Right renal pelvis (tissue), 4 donors: ENCODE results near the gene IL1RL1. TPM values are rescaled to one million over a fixed set of nuclear protein-coding genes. Genes with fewer than 3 reads are reported as not detected.

Source experiments
- DNase-seq, 4 donors: peaks; one replicate each; pipeline ENCODE4 v3.0.0-alpha.2; 2013; ENCODE audit warnings: low read depth in 4 of 4, low spot score in 3 of 4, missing footprints in 1 of 4
- polyA plus RNA-seq, 4 donors: library from polyadenylated mRNA; unstranded; fragments of 120-200 nt; gene quantifications; one replicate each; pipeline ENCODE4 v1.2.1, GENCODE V29; 2013; ENCODE audit not compliant: insufficient read length in 4 of 4

Gene IL1RL1
- polyA plus RNA-seq: 1 to 10 TPM in 1 of 4 donors, under 1 TPM in 3; 0.40 to 1.3 (median 0.64) TPM

DNA sequence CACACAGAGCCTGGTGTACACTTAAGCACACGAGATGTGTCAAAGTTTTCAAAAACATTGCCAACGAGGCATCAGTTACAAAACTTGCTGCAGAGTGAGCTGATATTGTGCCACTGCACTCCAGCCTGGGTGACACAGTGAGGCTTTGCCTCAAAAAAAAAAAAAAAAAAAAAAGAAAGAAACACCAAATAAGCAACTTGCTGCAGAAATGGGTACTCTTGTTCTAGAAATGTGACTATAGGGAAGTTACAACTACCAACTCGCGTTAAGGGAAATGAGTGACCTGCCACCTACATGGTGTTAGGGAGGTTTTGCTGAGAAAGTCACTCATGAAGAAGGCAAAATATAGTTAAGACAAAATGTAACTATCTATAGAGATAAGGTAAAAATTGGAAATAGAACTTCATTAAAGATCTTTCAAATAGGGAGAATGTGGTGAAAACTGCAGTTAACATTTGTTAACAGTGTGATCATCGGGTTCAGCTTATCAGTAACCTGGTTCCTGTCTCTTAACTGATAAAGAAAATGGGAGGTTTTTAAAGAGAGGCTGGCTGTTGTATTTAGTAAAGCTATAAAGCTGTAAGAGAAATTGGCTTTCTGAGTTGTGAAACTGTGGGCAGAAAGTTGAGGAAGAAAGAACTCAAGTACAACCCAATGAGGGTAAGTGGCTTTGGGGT lies at the start of gene IL1RL1:
IL1RL1 (plus strand) TSS at position 600 of the 677 bp plus-strand sequence. CDS start 26,702 bp downstream, outside the sequence.
- DNase-seq: no peak

- no peak for DNase-seq
Measured at GRCh38 chr2:102262216-102263129, 48.9 kb upstream of the IL1RL1 start.

DNA sequence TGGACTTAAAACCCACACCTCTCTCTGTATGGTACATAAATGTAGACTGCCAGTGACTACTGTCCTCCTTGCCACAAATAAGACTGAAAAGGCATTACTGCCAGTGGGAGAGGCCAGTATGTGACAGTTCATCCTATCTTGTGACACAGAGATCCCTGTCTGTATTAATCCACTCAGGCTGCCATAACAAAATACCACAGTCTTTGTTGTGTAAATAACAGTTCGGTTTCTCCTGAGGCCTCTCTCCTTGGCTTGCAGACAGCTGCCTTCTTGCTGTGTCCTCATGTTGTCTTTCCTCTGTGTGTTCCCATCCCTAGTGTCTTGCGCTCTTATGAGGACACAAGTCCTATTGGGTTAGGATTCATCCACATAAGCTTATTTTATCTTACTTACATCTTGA lies 46.4 kb upstream of the IL1RL1 start:
- DNase-seq: no peak

DNA sequence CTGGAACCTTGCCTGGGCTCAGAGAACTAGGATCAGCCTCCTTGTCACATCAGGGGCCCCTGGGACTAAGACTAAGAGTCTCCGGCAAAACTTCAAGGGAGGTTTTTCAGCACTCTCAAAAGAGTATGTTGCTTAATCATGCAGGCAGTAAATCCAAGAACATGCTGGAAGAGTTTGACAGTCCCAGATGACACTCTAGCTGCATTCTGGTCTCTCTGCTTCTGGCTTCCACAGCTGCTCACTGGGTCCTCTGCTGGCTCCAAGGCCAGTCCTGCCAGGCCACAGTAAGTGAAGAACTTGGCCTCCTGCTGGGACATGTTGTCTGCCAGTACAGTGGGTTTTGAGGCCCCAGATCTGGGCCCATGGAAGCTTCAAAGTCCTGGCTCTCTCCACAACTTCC lies 45.2 kb upstream of the IL1RL1 start:
- no peak for DNase-seq

- DNase-seq: no peak
Measured at GRCh38 chr2:102267774-102268173, 43.6 kb upstream of the IL1RL1 start.

- peak in 1 of 4 donors; percentile 47 for DNase-seq
Measured at GRCh38 chr2:102268510-102269199, 42.7 kb upstream of the IL1RL1 start.

- no peak for DNase-seq
Measured at GRCh38 chr2:102269200-102269524, 42.2 kb upstream of the IL1RL1 start.

- no peak for DNase-seq
Measured at GRCh38 chr2:102271844-102272243, 39.5 kb upstream of the IL1RL1 start.

DNA sequence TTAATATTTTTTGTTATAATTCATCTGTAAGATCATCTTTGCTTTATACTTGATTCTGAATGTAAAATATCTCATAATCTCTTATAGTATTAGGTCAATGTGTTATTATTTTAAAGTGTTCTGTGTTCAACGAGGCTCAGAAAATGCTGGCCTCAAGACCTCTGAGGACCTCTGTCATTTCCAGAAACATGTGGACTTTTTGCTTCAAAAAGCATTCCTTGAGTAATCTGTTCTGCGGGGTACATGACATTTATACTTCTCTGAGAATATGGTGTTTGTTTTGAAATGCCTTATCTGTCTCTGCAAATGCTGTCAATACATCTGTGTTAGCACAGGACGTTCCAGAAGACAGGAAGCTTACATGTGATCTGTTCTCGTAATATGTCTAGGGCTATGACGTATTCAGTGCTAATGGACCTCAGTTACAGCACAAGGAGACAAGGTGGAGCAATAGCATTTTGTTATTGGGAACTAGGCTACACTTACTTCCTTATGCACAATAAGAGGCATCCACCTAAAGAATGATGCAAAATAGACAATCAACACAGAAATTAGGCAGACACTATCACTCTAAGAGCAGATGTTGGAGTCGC lies 37.6 kb upstream of the IL1RL1 start:
- no peak for DNase-seq

GRCh38 chr2:102276549-102277201 lies 34.7 kb upstream of the IL1RL1 start:
- no peak for DNase-seq

DNA sequence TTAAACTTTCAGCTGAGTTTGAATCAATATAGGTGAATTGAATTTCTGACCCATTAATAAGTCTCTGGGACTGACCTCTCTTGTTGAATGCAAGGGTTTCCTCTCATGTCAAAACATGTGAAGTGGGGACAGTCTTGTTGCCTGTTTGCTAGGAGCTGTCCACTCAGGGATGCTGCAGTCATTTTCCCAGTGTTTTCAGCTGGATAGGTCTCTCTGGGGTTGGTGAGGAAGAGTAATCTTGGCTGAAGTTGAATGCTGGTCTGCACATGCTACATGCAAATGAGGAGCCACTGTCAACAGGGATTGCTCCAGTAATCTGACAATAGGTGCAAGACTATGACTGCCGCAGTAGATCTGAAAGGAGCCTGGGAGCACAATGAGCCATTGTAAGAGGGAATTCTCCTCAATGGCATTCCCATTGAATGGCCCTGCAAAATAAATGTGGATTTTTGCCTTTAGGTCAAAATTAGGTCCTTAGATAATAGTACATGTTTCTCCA lies 34.1 kb upstream of the IL1RL1 start:
- DNase-seq: no peak

DNA sequence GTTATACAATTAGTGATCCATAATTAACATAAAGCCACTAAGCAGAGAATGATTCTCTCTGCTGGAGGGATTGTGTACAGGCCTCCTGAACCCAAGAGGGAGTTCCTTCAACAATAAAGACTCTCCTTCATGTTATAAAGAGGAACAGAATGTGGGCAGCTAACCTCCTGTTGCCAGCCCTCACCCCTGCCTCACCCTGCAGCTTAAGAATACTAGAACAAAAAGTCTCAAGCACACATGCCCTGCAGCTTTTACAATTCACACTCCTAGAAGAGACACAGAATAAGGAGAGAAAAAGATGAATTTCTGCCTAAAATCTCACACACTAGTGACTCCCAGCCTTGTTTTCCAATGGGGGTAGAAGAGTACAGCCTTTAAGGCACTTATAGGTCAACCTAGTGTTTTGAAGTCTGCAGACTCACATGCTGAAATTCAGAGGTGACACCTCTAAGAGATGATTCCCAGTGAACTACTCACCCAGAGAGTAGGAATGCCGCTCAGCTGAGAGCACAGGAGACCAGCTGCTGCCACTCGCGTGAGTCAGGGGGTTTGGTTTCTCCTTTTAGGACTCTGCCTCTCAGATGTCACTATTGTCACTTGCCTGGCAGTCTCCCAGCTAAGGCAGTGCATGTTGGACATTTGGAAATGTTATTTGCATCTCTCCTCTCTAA lies 32.5 kb upstream of the IL1RL1 start:
- DNase-seq: no peak

DNA sequence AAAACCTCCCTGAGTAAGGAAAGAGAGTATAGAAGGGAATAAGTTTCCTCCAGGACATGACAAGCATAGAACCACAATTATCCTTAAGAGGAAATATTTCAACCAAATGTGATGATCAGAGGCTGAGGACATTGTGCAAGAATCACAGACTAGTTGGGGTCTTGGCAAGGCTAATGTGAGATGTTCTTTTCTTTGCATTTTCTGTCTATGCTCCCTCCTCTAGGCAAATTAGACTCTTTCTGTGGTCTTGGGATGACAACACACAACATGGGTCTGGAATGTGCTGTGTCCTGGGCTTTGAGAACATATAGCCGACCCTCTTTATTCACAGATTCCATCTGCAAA lies 32.0 kb upstream of the IL1RL1 start:
- DNase-seq: no peak

DNA sequence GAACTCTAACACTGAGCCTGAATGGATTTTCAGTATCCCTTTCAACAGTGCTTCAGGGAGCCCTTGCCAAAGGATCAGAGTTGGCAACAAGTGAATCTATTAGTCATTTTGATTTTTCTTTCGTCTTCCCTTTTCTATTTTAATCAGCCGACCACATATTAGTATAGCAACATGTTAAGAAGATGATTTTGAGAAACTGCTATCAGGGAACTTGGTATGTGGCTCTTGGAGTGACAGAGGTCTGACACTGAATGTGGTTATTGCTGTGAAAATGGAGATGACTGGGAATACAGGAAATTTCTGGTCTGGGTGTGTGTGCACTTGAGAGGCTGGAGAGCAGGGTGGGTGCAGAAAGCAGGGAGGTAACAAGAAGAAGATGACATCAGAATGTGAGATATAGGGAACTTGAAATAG lies 28.7 kb upstream of the IL1RL1 start:
- no peak for DNase-seq

- no peak for DNase-seq
Measured at GRCh38 chr2:102283996-102284395, 27.4 kb upstream of the IL1RL1 start.

- no peak for DNase-seq
Measured at GRCh38 chr2:102284611-102285010, 26.8 kb upstream of the IL1RL1 start.

DNA sequence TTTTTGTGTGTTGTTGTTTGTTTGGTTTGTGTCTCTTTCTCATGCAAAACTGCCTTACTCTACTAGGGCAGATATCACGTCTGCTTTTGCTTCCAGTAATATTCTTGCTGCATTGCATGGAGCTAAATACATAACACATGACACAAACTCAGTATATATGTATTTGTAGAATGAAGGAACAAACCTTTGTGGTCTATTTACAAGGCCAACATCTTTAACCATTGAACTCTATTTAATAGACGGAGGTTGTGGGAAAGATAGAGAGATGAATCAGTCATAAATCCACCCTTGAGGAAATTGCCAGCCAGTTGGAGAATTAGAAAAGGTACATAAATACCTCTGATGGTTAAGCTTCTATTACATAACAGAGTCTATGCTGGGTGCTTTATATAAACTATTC lies 26.0 kb upstream of the IL1RL1 start:
- no peak for DNase-seq

GRCh38 chr2:102286041-102286440 lies 25.3 kb upstream of the IL1RL1 start:
- DNase-seq: no peak

DNA sequence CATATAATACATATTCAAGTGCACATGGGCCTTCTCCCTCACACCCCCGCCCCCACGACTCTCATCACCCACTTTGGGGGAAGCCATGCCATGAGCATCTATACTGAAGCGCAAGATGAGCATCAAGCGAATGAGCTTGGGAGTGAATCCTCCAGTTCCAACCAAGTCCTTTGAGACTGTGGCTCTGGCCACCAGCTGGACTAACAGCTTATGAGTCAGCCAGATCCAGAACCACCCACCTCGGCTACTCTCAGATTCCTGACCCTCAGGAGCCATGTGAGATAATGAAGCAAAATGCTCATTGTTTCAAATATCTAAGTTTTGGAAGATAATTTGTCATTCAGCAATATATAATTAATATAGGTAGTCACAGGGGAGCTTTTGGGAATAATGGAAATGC lies 22.2 kb upstream of the IL1RL1 start:
- DNase-seq: no peak

GRCh38 chr2:102290594-102290993 lies 20.8 kb upstream of the IL1RL1 start:
- DNase-seq: no peak
